Esophagus squamous epithelium (tissue), 5 donors: ENCODE results near the gene RAB40C. TPM values are rescaled to one million over a fixed set of nuclear protein-coding genes. Genes with fewer than 3 reads are reported as not detected.

ENCODE experiments used
- DNase-seq: peaks from one replicate; lab custom pipeline; 2025; lab: John Stamatoyannopoulos, UW
- H3K27ac ChIP-seq, 4 donors: fragments of 200-600 bp; sonication (generic); one replicate each; pipeline ENCODE4 v1.5.1; 2016 to 2019; ENCODE audit warnings: mild to moderate bottlenecking in 1 of 4
- H3K27me3 ChIP-seq, 4 donors: fragments of 200-600 bp; sonication (generic); 1 replicate in 3 of 4; 2 replicates in 1 of 4; pipeline versions ENCODE4 v1.5.1 to v1.6.0; 2017 to 2021; ENCODE audit warnings: antibody characterized with exemption in 1 of 4
- H3K36me3 ChIP-seq, 3 donors: fragments of 200-600 bp; sonication (generic); one replicate each; pipeline ENCODE4 v1.5.1; 2016 to 2019
- H3K4me1 ChIP-seq, 3 donors: fragments of 200-600 bp; sonication (generic); one replicate each; pipeline ENCODE4 v1.5.1; 2017 to 2019
- H3K4me3 ChIP-seq, 4 donors: fragments of 200-600 bp; sonication (generic); 1 replicate in 3 of 4; 2 replicates in 1 of 4; pipeline ENCODE4 v1.5.1; 2016 to 2019; ENCODE audit warnings: mild to moderate bottlenecking in 2 of 4, moderate library complexity in 1 of 4
- H3K9me3 ChIP-seq, 3 donors: fragments of 200-600 bp; sonication (generic); one replicate each; pipeline ENCODE4 v1.5.1; 2016 to 2019
- CTCF ChIP-seq, 6 experiments: fragments of 450-650 bp in 4 of 6; fragments of 200-600 bp in 2 of 6; sonication (generic) in 2 of 6; IDR thresholded peaks; one replicate each; pipeline ENCODE4 v1.5.1; 2016 to 2019; ENCODE audit warnings: antibody characterized with exemption in 6 of 6, mild to moderate bottlenecking in 4 of 6, moderate library complexity in 4 of 6
- POLR2A ChIP-seq, 4 donors: fragments of 450-650 bp; IDR thresholded peaks; one replicate each; pipeline ENCODE4 v1.6.1; 2017; ENCODE audit warnings: antibody characterized with exemption in 4 of 4, mild to moderate bottlenecking in 4 of 4, moderate library complexity in 3 of 4
- WGBS, 2 donors: methylation state at CpG; one replicate each; pipeline ENCODE4 v1.1.5; 2018; 5-methylcytosine and 5-hydroxymethylcytosine counted together
- intact Hi-C: fragments of 100-400 bp; cut with DNase I; formaldehyde crosslinking; loops from one replicate; pipeline ENCODE4 v1.15.0; 2022
- total RNA-seq, 4 donors: library from RNA; depleted of rRNA; stranded (reverse); fragments of >200 nt; gene quantifications; one replicate each; pipeline ENCODE4 v1.1.0, GENCODE V29; 2016
- donor health status: DM: yes; HTN: yes; CAD: no.

Gene RAB40C
- total RNA-seq, 4 donors from 2014 or later = 14.2 to 31.4 (median 20.3) TPM

DNA sequence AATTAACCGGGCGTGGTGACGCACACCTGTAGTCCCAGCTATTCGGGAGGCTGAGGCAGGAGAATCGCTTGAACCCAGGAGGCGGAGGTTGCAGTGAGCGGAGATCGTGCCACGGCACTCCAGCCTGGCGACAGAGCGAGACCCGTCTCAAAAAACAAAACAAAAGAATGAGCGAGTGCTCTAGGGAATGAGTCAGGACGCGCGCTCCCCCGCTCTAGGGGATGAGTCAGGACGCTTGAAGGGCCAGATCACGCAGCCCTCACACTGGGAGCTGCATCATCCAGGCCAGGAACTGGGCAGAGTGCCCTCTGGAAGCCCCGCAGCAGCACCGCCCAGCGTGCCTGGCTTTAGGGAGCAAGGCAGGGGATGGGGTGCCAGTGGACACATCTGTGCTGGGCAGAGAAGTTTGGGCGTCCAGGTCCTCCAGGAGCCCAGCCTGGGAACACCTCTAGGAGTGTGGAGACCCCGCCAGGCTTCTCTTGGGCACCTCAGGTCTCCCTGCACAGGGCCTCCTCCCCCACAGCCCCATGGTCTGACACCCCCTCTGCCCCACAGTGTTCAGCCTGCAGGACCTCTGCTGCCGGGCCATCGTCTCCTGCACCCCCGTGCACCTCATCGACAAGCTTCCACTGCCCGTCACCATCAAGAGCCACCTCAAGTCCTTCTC is 37.1 kb downstream of the RAB40C start:
- H3K27me3 ChIP-seq = no peaks in the 10 kb centered on the region
- H3K4me1 ChIP-seq = peaks cover 20 to 55% (median 29%) of the 10 kb centered on the region in 3 donors
- no peak overlapping the region for H3K4me3 ChIP-seq
- peaks cover 6 to 46% (median 9%) of the 10 kb centered on the region in 3 donors for H3K36me3 ChIP-seq
- DNase-seq = no peak
- intact Hi-C loops = no loop called here
- WGBS, 2 donors = 55 to 84% methylated on average over 21 to 22 of the region's 29 CpGs
- peak overlapping the region in 2 of 4 donors; percentile 28 to 44 for H3K27ac ChIP-seq
- H3K9me3 ChIP-seq = no peaks in the 10 kb centered on the region
- no peak for TF ChIP-seq CTCF (IDR thresholded peaks at IDR 0.05)
- no peak for TF ChIP-seq POLR2A (IDR thresholded peaks at IDR 0.05)

GRCh38 chr16:627454-628239 is 37.8 kb downstream of the RAB40C start:
- no peak for DNase-seq
- TF ChIP-seq POLR2A (IDR thresholded peaks at IDR 0.05) (no peak), CTCF (IDR thresholded peaks at IDR 0.05) (no peak)

DNA sequence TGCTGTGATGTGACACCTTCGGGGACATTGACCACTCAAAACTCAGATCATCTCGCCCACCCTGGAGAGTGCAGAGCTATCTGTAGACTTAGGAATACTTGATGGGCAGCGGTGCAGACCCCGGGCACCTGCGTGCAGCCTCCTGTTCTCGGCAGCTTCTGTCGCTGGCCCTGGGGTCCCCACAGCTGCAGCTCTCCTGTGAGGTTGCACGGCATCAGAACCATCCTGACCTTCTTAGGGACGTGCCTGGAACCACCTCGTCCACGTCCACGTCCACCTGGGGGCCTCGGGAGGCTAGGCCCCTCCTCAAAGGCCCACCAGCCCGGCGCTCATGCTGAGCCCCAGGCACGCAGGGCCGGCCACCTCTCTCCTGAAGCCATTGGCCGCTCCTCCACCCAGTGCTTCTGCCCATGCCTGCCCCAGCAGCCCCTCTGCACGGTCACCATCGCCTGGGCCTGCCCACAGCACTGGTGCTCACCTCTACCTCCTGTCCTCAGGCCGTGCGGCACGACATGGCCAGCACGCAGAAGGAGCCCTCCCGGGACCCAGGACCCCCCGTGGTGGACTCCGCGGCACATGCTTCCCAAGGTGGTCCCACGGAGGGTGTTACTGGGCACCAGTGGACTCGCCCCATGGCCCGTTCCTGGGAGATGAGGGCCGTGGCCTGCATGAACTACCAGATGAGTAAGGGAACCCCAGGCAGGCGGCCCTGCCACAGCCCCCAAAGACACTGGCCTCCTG is 38.6 kb downstream of the RAB40C start:
- Histone ChIP-seq H3K27me3 (no peaks in the 10 kb centered on the region), H3K4me3 (no peak overlapping the region), H3K27ac (no peak overlapping the region), H3K9me3 (no peaks in the 10 kb centered on the region), H3K36me3 (peaks cover 7 to 59% (median 9%) of the 10 kb centered on the region in 3 donors), H3K4me1 (peaks cover 20 to 41% (median 29%) of the 10 kb centered on the region in 3 donors)
- no peak for DNase-seq
- 82 to 87% methylated on average over 5 to 26 of the region's 33 CpGs for WGBS, 2 donors
- intact Hi-C loops = no loop called here
- TF ChIP-seq POLR2A (IDR thresholded peaks at IDR 0.05) (no peak), CTCF (IDR thresholded peaks at IDR 0.05) (no peak)

More at GRCh38 chr16:627454-628239, 37.8 kb downstream of the RAB40C start:
- Histone ChIP-seq H3K27ac (no peak overlapping the region), H3K36me3 (peaks cover 6 to 51% (median 9%) of the 10 kb centered on the region in 3 donors), H3K27me3 (no peaks in the 10 kb centered on the region), H3K4me1 (peaks cover 20 to 47% (median 29%) of the 10 kb centered on the region in 3 donors), H3K4me3 (no peak overlapping the region), H3K9me3 (no peaks in the 10 kb centered on the region)
- intact Hi-C loops = no loop called here
- no CpG with 5 or more reads among the region's 50 CpGs for WGBS, 2 donors

GRCh38 chr16:629185-629832 is 39.4 kb downstream of the RAB40C start:
- H3K4me1 ChIP-seq = peaks cover 20 to 43% (median 29%) of the 10 kb centered on the region in 3 donors
- no peaks in the 10 kb centered on the region for H3K9me3 ChIP-seq
- no peak overlapping the region for H3K4me3 ChIP-seq
- TF ChIP-seq POLR2A (IDR thresholded peaks at IDR 0.05) = no peak
- TF ChIP-seq CTCF (IDR thresholded peaks at IDR 0.05) = no peak
- WGBS, 2 donors = 74 to 82% methylated on average over 10 to 11 of the region's 29 CpGs
- peaks cover 9 to 67% (median 15%) of the 10 kb centered on the region in 3 donors for H3K36me3 ChIP-seq
- no peak overlapping the region for H3K27ac ChIP-seq
- no peaks in the 10 kb centered on the region for H3K27me3 ChIP-seq
- DNase-seq = no peak
- intact Hi-C loops = no loop called here
